DMS153 treated with DMSO at 0.1 percent for 48 hours (cell line): ENCODE results near the gene CDC42BPB.

Source experiments
- DNase-seq: peaks from one replicate; lab custom pipeline; 2025; ENCODE audit not compliant: unreplicated experiment; lab: John Stamatoyannopoulos, UW

Gene CDC42BPB

DNA sequence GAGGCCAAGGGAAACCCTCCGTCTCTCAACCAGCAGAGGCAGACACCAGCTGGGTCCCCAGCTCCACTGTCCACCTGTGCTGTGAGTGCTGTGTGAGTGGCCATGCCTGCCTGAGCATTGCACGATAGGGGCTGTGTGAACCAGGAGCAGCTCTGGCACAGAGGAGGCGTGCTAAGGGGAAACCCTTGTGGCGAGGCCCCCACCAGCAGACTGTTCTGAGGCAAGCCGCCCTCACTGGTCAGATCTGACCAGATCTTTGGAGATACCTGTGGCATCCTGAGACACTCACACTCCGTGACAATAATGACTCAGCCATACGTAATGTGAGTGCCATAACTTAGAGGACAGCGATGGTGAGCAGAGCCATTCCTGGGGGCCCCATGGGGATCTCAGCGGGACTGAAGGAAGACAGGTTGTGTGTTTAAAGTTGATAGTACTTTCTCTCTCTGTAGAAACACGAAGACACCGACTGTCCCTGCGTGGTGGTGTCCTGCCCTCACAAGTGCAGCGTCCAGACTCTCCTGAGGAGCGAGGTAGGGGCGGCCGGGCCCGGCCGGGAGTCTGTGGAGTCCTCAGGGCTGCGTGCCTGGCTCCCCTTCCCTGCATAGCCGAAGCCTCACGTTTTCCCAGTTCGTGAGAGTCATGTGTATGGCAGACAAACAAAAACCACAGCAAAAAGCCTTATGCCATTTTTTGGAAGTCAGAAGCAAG, 171.5 kb downstream of the CDC42BPB start:
- DNase-seq = no peak

DNA sequence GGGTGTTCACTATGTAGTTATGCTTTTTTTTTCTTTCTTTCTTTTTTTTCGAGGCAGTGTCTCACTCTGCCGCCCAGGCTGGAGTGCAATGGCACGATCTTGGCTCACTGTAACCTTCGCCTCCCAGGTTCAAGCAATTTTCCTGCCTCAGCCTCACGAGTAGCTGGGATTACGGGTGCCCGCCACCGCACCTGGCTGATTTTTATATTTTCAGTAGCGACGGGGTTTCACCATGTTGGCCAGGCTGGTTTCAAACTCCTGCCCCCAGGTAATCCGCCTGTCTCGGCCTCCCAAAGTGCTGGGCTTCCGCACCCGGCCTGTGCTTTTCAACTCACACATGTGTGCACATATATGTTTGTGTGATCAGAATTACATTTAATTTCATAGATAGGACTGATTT, 173.8 kb downstream of the CDC42BPB start:
- no peak for DNase-seq

DNA sequence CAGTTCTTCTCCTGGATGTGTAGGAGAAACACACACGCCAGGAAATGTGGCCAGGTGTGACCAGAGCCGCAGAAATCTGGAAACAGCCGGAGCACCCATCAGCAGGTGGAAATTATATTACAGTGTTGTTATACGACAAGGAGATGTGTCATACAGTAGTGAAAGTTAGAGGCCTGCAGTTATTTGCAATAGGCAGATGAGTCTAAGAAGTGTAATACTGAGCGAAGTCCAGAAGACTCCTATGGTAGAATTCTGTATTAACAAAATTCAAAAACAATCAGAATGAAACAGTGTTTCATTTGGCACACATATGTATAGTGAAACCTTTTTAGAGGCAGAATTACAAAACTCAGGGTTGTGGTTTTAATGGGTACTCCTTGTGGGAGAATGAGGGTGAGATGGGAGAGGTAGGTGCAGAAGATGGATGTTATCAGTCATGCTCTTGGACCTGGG, 174.2 kb downstream of the CDC42BPB start:
- no peak for DNase-seq
